Gastrocnemius medialis (tissue), 4 donors: ENCODE measurements around the gene ZNF326.

Source experiments
- POLR2A ChIP-seq, 2 donors: fragments of 450-650 bp; IDR thresholded peaks; one replicate each; pipeline ENCODE4 v1.6.1; 2017; ENCODE audit warnings: antibody characterized with exemption in 2 of 2, mild to moderate bottlenecking in 2 of 2, moderate library complexity in 2 of 2
- TF ChIP-seq, protein P1 (sequence below), 5 experiments: fragments of 450-650 bp in 3 of 5; fragments of 200-600 bp in 2 of 5; sonication (generic) in 2 of 5; IDR thresholded peaks in 4 of 5; conservative IDR thresholded peaks in 1 of 5; 1 replicate in 4 of 5; 2 replicates in 1 of 5; pipeline ENCODE4 v1.5.1; 2016 to 2019; ENCODE audit warnings: antibody characterized with exemption in 5 of 5, mild to moderate bottlenecking in 3 of 5, moderate library complexity in 3 of 5

GRCh38 chr1:89999628-90000027 lies 4.7 kb downstream of the ZNF326 start:
- TF ChIP-seq, protein P1, sequence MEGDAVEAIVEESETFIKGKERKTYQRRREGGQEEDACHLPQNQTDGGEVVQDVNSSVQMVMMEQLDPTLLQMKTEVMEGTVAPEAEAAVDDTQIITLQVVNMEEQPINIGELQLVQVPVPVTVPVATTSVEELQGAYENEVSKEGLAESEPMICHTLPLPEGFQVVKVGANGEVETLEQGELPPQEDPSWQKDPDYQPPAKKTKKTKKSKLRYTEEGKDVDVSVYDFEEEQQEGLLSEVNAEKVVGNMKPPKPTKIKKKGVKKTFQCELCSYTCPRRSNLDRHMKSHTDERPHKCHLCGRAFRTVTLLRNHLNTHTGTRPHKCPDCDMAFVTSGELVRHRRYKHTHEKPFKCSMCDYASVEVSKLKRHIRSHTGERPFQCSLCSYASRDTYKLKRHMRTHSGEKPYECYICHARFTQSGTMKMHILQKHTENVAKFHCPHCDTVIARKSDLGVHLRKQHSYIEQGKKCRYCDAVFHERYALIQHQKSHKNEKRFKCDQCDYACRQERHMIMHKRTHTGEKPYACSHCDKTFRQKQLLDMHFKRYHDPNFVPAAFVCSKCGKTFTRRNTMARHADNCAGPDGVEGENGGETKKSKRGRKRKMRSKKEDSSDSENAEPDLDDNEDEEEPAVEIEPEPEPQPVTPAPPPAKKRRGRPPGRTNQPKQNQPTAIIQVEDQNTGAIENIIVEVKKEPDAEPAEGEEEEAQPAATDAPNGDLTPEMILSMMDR (IDR thresholded peaks at IDR 0.05 in 4 of 5, conservative IDR thresholded peaks at IDR 0.05 in 1 of 5): no peak
- no peak for TF ChIP-seq POLR2A (IDR thresholded peaks at IDR 0.05)
